SK-N-SH (cell line): ENCODE results near the gene CDC26. TPM values are rescaled to one million over a fixed set of nuclear protein-coding genes. Genes with fewer than 3 reads are reported as not detected.

Experiments used
- CTCF ChIA-PET: fragments of 300-600, 350-600 bp; formaldehyde crosslinking; extraction: SDS; loops from one replicate; lab custom pipeline; 2021; lab: Yijun Ruan, JAX
- POLR2A ChIA-PET: fragments of 350-600 bp; sonication (Branson Sonifier 250); formaldehyde crosslinking; extraction: SDS; loops from one replicate; lab custom pipeline; 2020; ENCODE audit warnings: antibody characterized with exemption, inconsistent platforms; lab: Yijun Ruan, JAX
- DNase-seq: peaks from one replicate; pipeline ENCODE4 v3.0.0; 2012
- H2AFZ ChIP-seq: fragments of 200-600 bp; sonication (generic); 2 replicates; pipeline ENCODE4 v1.8.1; 2016; ENCODE audit warnings: antibody characterized with exemption, mild to moderate bottlenecking, low read depth
- H3F3A ChIP-seq: fragments of 200-600 bp; sonication (generic); replicated peaks from 2 replicates; pipeline ENCODE3; 2016; ENCODE audit warnings: antibody characterized with exemption, mild to moderate bottlenecking; ENCODE audit not compliant: insufficient read depth
- H3K27ac ChIP-seq, 2 experiments: fragments of 200-500 bp in 1 of 2; fragments of 200-600 bp in 1 of 2; sonication (Bioruptor generic) in 1 of 2; sonication (generic), shearing (Covaris generic) in 1 of 2; 2 replicates each; pipeline versions ENCODE4 v1.5.1 to v1.6.1; 2014 to 2016; ENCODE audit warnings: low read depth in 2 of 2, inconsistent platforms in 1 of 2, low read length in 1 of 2, mild to moderate bottlenecking in 1 of 2, mixed read lengths in 1 of 2
- H3K27me3 ChIP-seq: fragments of 200-600 bp; sonication (generic), shearing (Covaris generic); 2 replicates; pipeline ENCODE4 v1.6.1; 2016; ENCODE audit warnings: mixed run types; ENCODE audit not compliant: insufficient read depth
- H3K36me3 ChIP-seq, 2 experiments: fragments of 200-500 bp in 1 of 2; fragments of 200-600 bp in 1 of 2; sonication (Bioruptor generic) in 1 of 2; sonication (generic) in 1 of 2; replicated peaks in 1 of 2; 2 replicates each; pipeline versions ENCODE3 to v1.5.1; 2014 to 2016; ENCODE audit warnings: low read length in 1 of 2, mild to moderate bottlenecking in 1 of 2; ENCODE audit not compliant: insufficient read depth in 2 of 2, control insufficient read depth in 1 of 2
- H3K4me1 ChIP-seq, 2 experiments: fragments of 200-500 bp in 1 of 2; fragments of 200-600 bp in 1 of 2; sonication (Bioruptor generic) in 1 of 2; sonication (generic), shearing (Covaris generic) in 1 of 2; 2 replicates each; pipeline versions ENCODE4 v1.5.1 to v1.6.1; 2014 to 2016; ENCODE audit warnings: low read depth in 1 of 2, low read length in 1 of 2, mixed run types in 1 of 2; ENCODE audit not compliant: insufficient read depth in 2 of 2, control insufficient read depth in 1 of 2
- H3K4me2 ChIP-seq: fragments of 200-600 bp; sonication (generic), shearing (Covaris generic); 2 replicates; pipeline ENCODE4 v1.6.1; 2017; ENCODE audit warnings: mixed run types
- H3K4me3 ChIP-seq, 2 experiments: fragments of 200-500 bp in 1 of 2; fragments of 200-600 bp in 1 of 2; sonication (Bioruptor generic) in 1 of 2; sonication (generic), shearing (Covaris generic) in 1 of 2; 2 replicates each; pipeline versions ENCODE4 v1.5.1 to v1.8.1; 2014 to 2016; ENCODE audit warnings: low read depth in 2 of 2, inconsistent platforms in 1 of 2, low read length in 1 of 2, mild to moderate bottlenecking in 1 of 2, mixed read lengths in 1 of 2, moderate library complexity in 1 of 2
- H3K79me2 ChIP-seq: fragments of 200-600 bp; sonication (generic); 2 replicates; pipeline ENCODE4 v1.8.1; 2017; ENCODE audit warnings: mild to moderate bottlenecking; ENCODE audit not compliant: insufficient read depth
- H3K9ac ChIP-seq: fragments of 200-600 bp; sonication (generic); 2 replicates; pipeline ENCODE4 v1.6.1; 2017; ENCODE audit warnings: mixed run types
- H3K9me2 ChIP-seq: fragments of 200-600 bp; sonication (generic); 2 replicates; pipeline ENCODE4 v1.6.1; 2017; ENCODE audit warnings: mixed run types
- H3K9me3 ChIP-seq: fragments of 200-600 bp; sonication (generic); 2 replicates; pipeline ENCODE4 v1.6.1; 2017; ENCODE audit warnings: mixed run types, mild to moderate bottlenecking, moderate library complexity
- H4K20me1 ChIP-seq: fragments of 200-600 bp; sonication (generic); 2 replicates; pipeline ENCODE4 v1.6.1; 2017; ENCODE audit warnings: mild to moderate bottlenecking, mixed run types; ENCODE audit not compliant: insufficient read depth
- EZH2phosphoT487 ChIP-seq: fragments of 200-600 bp; sonication (generic); IDR thresholded peaks from 2 replicates; pipeline ENCODE4 v1.6.1; 2017; ENCODE audit warnings: low read depth, mixed run types, mild to moderate bottlenecking, antibody characterized with exemption, moderate library complexity, borderline replicate concordance
- GABPA ChIP-seq: IDR thresholded peaks from 2 replicates; pipeline ENCODE4 v1.4.0; 2012; ENCODE audit warnings: low read depth, mild to moderate bottlenecking
- GATA2 ChIP-seq: sonication (generic); formaldehyde crosslinking; IDR thresholded peaks from 2 replicates; pipeline ENCODE4 v1.5.0; 2020; ENCODE audit warnings: mild to moderate bottlenecking, missing genetic modification reagents
- MXI1 ChIP-seq: IDR thresholded peaks from 2 replicates; pipeline ENCODE4 v1.6.1; 2012; ENCODE audit warnings: mild to moderate bottlenecking, low read depth, low read length, improper control_type of control experiment
- NFIC ChIP-seq: IDR thresholded peaks from 2 replicates; pipeline ENCODE4 v1.4.0; 2012; ENCODE audit warnings: borderline replicate concordance
- NRF1 ChIP-seq: IDR thresholded peaks from 2 replicates; pipeline ENCODE4 v1.6.1; 2012; ENCODE audit warnings: low read depth, mild to moderate bottlenecking, low read length
- POLR2AphosphoS5 ChIP-seq: IDR thresholded peaks from 2 replicates; pipeline ENCODE4 v1.6.1; 2012; ENCODE audit warnings: low read depth, low read length
- RAD21 ChIP-seq: IDR thresholded peaks from 2 replicates; pipeline ENCODE4 v1.6.1; 2012; ENCODE audit warnings: mild to moderate bottlenecking, low read length
- REST ChIP-seq: IDR thresholded peaks from 2 replicates; pipeline ENCODE4 v1.6.1; 2012; ENCODE audit warnings: mild to moderate bottlenecking, low read depth, low read length, moderate library complexity
- RXRA ChIP-seq: IDR thresholded peaks from 2 replicates; pipeline ENCODE4 v1.4.0; 2012; ENCODE audit warnings: low read depth, mild to moderate bottlenecking, borderline replicate concordance
- TEAD4 ChIP-seq: IDR thresholded peaks from 2 replicates; pipeline ENCODE4 v1.4.0; 2012; ENCODE audit warnings: mild to moderate bottlenecking, borderline replicate concordance; ENCODE audit not compliant: insufficient read depth
- USF1 ChIP-seq: IDR thresholded peaks from 2 replicates; pipeline ENCODE4 v1.4.0; 2012; ENCODE audit warnings: low read depth, borderline replicate concordance
- USF2 ChIP-seq: fragments of 150-350 bp; IDR thresholded peaks from 2 replicates; pipeline ENCODE4 v1.6.1; 2017; ENCODE audit warnings: antibody characterized with exemption, low read length, low read depth, borderline replicate concordance
- WGBS: methylation state at CpG from one replicate; pipeline ENCODE4 v1.1.6; 2017; ENCODE audit warnings: low lambda C conversion rate; 5-methylcytosine and 5-hydroxymethylcytosine counted together
- polyA plus RNA-seq, 3 experiments: library from polyadenylated mRNA; depleted of rRNA; stranded (reverse); fragments of >200 nt; gene quantifications; 2 replicates each; pipeline ENCODE4 v1.2.3, GENCODE V29; 2012
- TF ChIP-seq, protein P1 (sequence below): IDR thresholded peaks from 2 replicates; pipeline ENCODE4 v1.4.0; 2012; ENCODE audit warnings: low read depth
- TF ChIP-seq, protein P2 (sequence below): IDR thresholded peaks from 2 replicates; pipeline ENCODE4; 2012

The CDC26 gene
- polyA plus RNA-seq, 1 of the 3 experiments (the other 2 are of a cell fraction), result 31.0 TPM

GRCh38 chr9:113298924-113299770 is 23.8 kb upstream of the CDC26 start (continued):
- TF ChIP-seq USF2, result no peak
- no peak for TF ChIP-seq RAD21
- no peak for TF ChIP-seq TEAD4
- TF ChIP-seq USF1, result no peak
- no peak for TF ChIP-seq POLR2AphosphoS5

- Histone ChIP-seq H2AFZ (no peak overlapping the region), H3K9me3 (no peaks in the 10 kb centered on the region), H3K4me1 (no peaks in the 10 kb centered on the region), H3F3A (peaks cover 6% of the 10 kb centered on the region), H4K20me1 (no peaks in the 10 kb centered on the region), H3K27me3 (no peaks in the 10 kb centered on the region), H3K9ac (no peak overlapping the region), H3K4me2 (no peak overlapping the region), H3K36me3 (peaks cover 0 to 4% of the 10 kb centered on the region in 2 experiments), H3K4me3 (no peak overlapping the region), H3K9me2 (no peaks in the 10 kb centered on the region), H3K79me2 (no peaks in the 10 kb centered on the region), H3K27ac (no peak overlapping the region)
- TF ChIP-seq NFIC (no peak), MXI1 (no peak), NRF1 (no peak), RXRA (no peak)
- TF ChIP-seq, protein P1, sequence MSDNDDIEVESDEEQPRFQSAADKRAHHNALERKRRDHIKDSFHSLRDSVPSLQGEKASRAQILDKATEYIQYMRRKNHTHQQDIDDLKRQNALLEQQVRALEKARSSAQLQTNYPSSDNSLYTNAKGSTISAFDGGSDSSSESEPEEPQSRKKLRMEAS, result no peak
- WGBS, result 69% methylated on average over 6 of the region's 8 CpGs
- no peak for DNase-seq
- CTCF ChIA-PET, result interaction anchor here (1.2 to 2.1 kb wide), 2 partner anchors 24 to 68 kb away, joined by 3 to 7 read pairs; no protein-coding TSS in a partner anchor
- POLR2A ChIA-PET, result no interaction called here
Measured at GRCh38 chr9:113298311-113298710, 22.9 kb upstream of the CDC26 start.

GRCh38 chr9:113296796-113297558 is 21.6 kb upstream of the CDC26 start:
- Histone ChIP-seq H3K4me2 (no peak overlapping the region), H3K9me3 (no peaks in the 10 kb centered on the region), H4K20me1 (no peaks in the 10 kb centered on the region), H3K4me3 (no peak overlapping the region), H2AFZ (no peak overlapping the region), H3K4me1 (no peaks in the 10 kb centered on the region), H3K27me3 (no peaks in the 10 kb centered on the region), H3K36me3 (peaks cover 10 to 15% of the 10 kb centered on the region in 2 experiments), H3K9me2 (no peaks in the 10 kb centered on the region), H3F3A (peaks cover 15% of the 10 kb centered on the region), H3K9ac (no peak overlapping the region), H3K79me2 (no peaks in the 10 kb centered on the region), H3K27ac (no peak overlapping the region)
- 73% methylated on average over 9 of the region's 9 CpGs for WGBS
- no peak for DNase-seq
- CTCF ChIA-PET, result interaction anchor here (1.0 to 3.8 kb wide), 6 partner anchors 9 to 294 kb away, joined by 3 to 14 read pairs (median 3); partner anchors contain the start of genes ALAD and CDC26
- POLR2A ChIA-PET, result interaction anchor here (0.5 to 1.2 kb wide), 5 partner anchors 21 to 1427 kb away, joined by 3 to 5 read pairs (median 3); partner anchors contain the start of genes CDC26 and PRPF4
- TF ChIP-seq NFIC, result no peak
- no peak for TF ChIP-seq GABPA
- no peak for TF ChIP-seq MXI1
- no peak for TF ChIP-seq POLR2AphosphoS5
- no peak for TF ChIP-seq EZH2phosphoT487
- no peak for TF ChIP-seq GATA2 (CRISPR knock-in tag)
- no peak for TF ChIP-seq REST
- TF ChIP-seq, protein P2, sequence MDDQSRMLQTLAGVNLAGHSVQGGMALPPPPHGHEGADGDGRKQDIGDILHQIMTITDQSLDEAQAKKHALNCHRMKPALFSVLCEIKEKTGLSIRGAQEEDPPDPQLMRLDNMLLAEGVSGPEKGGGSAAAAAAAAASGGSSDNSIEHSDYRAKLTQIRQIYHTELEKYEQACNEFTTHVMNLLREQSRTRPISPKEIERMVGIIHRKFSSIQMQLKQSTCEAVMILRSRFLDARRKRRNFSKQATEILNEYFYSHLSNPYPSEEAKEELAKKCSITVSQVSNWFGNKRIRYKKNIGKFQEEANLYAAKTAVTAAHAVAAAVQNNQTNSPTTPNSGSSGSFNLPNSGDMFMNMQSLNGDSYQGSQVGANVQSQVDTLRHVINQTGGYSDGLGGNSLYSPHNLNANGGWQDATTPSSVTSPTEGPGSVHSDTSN, result no peak
